GM08714 (cell line): ENCODE data around the gene VEPH1.

Experiments
- H3K4me3 ChIP-seq: fragments of 200-500 bp; sonication (Bioruptor generic); 2 replicates; pipeline ENCODE4 v1.5.1; 2014; ENCODE audit warnings: mild to moderate bottlenecking, low read length, inconsistent platforms
- ZNF274 ChIP-seq: IDR thresholded peaks from 2 replicates; pipeline ENCODE4 v1.6.1; 2012; ENCODE audit warnings: mild to moderate bottlenecking, low read depth, low read length

VEPH1 gene

DNA sequence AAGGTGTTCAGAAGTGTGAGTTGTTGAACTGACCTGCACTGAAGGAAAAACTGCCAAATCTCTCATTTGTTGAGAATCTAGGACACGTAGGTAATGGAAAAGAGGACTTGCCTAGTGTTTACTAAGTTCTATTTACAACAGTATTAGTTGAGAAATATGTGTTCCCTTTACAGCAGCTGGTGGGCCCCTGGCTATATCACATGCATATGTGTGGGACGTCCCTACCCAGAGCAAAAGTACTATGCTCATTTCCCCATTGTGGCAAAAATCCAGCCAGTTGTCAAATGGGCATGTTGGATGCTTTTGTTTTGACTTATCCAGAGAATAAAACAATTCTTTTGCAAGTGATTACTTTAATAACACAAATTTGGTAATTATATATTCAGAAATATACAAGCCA, 179.9 kb downstream of the VEPH1 start:
- TF ChIP-seq ZNF274 = no peak
- no peak overlapping the region for H3K4me3 ChIP-seq

DNA sequence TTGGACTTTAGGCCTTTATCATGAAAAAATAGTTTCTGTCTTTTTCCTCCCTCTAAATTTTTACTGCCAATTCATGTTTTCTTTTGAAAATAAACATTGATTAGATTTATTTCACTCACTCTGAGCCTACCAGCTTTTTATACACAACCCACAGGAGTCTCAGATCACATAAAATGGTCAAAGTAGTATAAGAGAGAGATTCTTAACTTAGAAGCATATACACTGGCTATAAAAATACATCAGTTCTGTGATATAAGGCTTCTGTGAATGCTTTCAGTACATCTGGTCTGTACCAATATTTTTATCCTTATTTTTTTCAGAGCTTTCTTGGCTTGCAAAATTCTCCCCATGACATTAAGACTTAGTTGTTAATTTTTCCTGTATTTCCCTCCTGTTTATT, 183.5 kb downstream of the VEPH1 start:
- no peak for TF ChIP-seq ZNF274
- H3K4me3 ChIP-seq = no peak overlapping the region

DNA sequence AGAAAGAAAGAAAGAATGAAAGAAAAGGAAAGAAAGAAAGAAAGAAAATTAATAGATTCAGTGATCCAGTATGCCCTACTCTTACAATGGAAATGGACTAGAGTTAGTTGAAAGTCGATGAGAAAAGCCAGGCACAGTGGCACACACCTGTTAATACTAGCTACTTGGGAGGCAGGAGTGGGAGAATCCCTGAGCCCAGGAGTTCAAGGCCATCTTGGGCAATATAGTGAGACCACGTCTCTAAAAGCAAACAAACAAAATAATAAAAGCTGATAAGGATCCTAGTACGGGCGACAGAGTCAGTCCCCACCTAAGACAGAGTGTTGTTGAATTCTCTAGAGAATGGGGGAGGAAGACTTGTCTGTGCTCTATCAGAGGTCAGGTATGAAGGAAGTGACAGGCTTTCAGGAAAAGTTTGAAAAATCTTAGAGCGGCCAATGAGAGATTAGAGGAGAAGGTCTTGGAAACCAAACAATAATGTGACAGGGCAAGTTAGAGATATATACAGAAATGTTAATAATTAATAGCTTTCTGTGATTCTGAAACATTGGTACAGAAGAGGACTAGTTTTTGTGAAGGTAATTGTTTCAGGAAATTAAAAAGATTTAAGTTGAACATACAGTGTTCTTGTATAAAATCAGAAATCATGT, 184.5 kb downstream of the VEPH1 start:
- H3K4me3 ChIP-seq = no peak overlapping the region
- TF ChIP-seq ZNF274 = no peak

DNA sequence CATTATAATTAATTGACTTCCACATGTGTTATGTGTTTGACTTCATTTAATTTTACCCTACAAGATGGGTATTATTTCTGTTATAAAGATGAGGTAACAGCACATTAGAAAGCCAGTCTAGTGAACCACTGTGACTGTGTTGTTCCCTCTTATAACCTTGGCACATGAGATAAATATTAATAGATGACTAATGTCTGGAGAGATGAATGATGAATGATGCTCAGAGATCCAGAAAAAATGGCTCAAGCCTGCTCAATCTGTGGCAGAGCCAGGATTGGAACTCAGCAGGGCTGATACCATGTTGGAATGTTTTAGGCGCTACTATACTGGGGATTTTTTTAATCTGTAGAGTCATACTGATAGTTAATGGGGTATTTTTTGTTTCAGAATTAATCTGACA, 185.3 kb downstream of the VEPH1 start:
- H3K4me3 ChIP-seq = no peak overlapping the region
- no peak for TF ChIP-seq ZNF274

DNA sequence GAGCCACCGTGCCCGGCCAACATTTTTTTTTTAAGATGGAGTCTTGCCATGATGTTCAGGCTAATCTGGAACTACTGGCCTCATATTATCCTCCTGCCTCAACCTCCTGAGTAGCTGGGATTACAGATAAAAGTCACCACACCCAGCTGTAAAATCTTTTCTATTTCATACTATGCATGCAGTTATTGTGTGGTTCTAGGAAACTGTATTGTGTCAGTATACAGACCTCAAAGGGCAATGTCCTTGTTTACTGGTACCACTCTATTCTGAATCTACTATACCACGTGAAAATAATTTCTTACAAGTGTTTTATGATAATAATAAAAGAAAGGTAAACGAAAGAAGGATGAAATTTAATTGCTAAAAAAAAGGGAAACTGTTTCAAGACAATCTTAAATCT, 190.0 kb downstream of the VEPH1 start:
- H3K4me3 ChIP-seq = no peak overlapping the region
- TF ChIP-seq ZNF274 = no peak

DNA sequence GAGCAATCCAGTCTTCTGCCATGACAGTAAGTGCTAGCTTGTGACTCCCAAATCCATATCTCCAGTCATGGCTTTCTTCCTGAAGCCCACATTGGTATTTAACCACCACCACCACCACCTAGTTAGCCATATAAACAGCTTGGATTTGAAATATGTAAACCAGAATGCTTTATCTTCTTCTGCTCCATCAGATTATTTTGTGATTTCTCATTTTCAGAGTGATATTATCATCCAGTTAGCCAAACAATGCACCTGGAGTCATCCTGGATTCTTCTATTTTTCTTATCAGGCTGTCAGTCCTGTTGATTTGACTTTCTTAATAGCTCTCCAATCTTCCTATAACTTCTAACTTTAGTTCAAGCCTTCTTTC, 190.9 kb downstream of the VEPH1 start:
- no peak overlapping the region for H3K4me3 ChIP-seq
- TF ChIP-seq ZNF274 = no peak

DNA sequence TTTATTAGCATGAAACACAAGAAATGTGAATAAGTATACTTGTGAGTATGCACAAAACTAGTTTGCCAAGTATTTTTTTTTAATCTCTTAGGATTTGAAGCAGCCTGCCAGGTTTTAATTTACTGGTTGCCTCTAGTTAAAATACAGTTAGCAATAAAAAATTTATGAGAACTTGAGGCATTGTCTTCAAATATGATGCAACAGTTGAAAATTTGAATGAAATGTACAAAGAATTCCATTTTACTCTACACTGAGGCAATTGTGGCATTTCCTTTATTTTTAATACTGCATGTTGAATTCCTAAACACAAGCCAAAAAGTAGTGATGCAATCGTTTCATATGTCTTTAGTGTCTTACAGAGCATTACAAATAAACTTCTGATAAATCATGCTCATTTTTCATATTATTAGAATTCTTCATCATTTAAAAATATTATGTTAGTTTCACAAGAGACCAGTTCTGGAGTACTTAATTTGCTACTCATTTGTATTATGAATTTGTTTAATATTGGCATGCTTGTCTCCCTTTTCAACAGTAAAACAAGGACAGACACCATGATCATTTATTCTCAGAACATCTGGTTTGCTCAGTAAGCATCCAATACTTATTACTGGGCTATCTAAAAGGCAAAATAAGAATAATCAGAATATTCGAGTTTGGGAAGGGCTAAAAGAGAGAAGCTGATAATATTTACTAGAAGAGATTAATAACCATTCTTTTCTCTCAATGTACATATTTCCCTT, 191.4 kb downstream of the VEPH1 start:
- TF ChIP-seq ZNF274 = no peak
- H3K4me3 ChIP-seq = no peak overlapping the region

DNA sequence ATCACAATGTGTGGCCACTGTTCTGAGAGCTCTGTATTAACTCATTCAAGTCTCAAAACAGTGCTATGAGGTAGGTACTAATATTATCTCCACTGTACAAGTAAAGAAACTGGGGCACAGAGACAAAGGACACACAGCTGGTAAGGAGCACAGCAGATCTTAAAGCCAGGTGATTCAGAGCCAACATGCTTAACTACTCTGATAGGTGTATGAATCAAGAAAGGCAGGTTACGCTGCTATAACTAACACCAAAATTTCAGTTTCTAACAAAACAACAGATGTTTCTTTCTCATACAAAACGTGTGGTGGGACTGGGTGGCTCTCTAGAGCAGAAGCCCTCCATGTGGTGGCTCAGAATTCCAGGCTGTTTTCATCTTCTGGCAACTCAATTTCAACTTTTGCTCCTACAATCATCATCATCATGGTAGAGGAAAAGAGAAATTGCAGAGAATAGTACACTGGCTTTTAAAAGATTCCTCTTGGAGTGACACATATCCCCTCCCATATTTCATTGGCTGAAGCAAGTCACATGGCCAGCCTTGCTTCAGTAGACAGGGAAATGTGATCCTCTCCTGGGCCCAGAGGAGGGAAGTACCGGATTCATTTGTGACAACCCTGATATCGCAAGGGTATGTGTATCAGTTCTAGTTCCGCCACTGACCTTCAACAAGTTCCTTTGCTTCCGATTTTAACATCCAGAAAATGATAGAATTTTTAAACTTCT, 192.7 kb downstream of the VEPH1 start:
- TF ChIP-seq ZNF274 = no peak
- no peak overlapping the region for H3K4me3 ChIP-seq

DNA sequence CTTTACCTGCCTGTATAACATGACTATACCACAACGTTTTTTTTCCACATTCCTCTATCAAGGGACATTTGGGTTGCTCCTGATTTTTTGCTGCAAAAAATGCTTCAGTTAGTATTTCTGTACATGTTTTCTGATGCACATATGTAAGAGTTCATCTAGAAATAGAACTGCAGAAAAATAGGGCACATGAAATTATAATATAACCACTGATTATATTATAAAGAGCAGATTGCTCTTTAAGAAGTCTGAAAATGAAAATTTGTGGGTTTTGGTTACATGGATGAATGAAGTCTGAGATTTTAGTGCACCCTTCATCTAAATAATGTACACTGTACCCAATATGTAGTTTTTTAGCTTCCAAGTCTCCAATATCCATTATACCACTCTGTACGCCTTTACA, 196.7 kb downstream of the VEPH1 start:
- TF ChIP-seq ZNF274 = no peak
- H3K4me3 ChIP-seq = no peak overlapping the region

DNA sequence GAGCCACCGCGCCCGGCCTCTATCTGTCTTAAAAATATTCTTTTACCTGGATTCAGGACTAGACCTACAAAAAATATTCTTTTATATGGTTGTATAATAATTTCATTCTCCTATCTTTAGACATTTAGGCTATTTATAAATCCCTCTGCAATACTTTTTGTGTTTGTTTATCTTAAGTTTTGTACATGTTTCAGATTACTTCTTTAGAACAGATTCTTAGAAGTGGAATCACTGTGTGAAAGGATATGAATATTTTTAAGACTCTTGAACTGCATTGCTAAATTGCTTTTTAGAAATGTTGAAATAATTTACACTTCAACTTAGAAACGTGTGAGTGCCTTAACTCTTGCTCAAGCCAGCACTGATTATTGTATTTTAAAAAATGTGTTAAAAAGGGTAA, 197.8 kb downstream of the VEPH1 start:
- H3K4me3 ChIP-seq = no peak overlapping the region

DNA sequence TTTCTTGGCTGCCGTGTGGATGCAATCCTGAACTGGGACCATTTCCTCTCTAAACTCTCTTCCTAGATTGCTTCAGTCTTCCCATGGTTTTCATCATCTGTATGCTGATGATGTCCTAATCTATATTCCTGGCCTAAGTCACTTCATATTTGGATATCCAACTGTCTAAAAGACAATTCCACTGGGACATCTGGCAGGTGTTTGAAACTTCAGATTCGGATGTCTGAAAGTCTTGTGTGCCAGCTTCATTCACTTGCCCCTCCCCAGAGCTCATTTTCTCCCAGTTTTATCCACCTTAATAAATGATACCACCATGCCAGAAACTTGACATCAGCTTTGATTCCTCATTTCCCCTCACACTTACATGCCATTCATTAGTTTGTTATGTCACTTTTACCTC, 201.5 kb downstream of the VEPH1 start:
- H3K4me3 ChIP-seq = no peak overlapping the region
- TF ChIP-seq ZNF274 = no peak

More for the DNA sequence above, 197.8 kb downstream of the VEPH1 start:
- no peak for TF ChIP-seq ZNF274

DNA sequence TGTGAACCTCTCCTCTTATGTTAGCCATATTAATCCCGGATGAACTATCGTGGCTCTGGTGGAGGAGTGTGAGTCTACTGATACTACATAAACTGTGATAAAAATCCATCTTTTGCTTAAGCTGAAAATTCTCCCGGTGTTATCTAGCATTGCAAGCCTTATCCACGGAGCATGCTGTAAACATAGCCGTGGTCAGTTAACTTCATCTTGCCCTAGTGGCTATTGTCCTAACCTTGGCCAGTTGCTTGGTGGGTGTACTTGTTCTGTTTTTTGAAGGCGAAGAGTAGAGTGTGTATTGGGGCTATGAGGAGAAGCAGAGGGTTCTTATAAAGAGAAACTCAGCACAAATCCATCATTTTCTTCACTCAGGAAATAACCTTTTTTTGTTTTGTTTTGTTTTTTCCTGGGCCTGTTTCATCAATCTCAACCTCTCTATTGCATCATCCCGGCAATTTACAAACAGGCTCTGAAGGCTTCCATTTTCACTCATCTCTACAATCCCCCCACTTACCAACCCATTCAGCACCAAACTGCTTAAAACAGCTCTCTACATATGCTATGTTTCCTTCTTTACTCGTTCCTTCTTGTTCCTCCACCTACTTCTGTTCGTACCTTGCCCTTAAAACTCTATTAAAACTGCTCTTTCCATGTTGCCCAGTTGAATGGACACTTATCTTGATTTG, 202.1 kb downstream of the VEPH1 start:
- no peak overlapping the region for H3K4me3 ChIP-seq
- no peak for TF ChIP-seq ZNF274

DNA sequence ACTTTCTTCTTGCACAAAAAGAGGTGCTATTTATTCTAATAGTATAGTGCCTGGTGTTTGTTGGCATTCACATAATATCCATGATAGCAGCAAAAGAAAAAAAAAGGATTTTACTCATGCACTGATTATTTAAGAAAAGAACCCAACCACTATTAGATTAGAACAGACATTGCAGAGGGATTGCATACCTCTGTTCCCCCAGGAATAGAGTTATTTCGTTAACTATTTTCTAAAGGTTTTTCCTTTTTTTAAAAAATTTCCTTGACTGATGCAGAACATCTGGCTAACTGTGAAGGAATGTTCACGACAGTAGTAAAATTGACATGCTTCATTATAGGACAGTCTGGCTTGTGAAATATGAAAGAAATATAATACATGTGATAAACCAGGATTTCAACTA, 203.1 kb downstream of the VEPH1 start:
- no peak overlapping the region for H3K4me3 ChIP-seq
- TF ChIP-seq ZNF274 = no peak

DNA sequence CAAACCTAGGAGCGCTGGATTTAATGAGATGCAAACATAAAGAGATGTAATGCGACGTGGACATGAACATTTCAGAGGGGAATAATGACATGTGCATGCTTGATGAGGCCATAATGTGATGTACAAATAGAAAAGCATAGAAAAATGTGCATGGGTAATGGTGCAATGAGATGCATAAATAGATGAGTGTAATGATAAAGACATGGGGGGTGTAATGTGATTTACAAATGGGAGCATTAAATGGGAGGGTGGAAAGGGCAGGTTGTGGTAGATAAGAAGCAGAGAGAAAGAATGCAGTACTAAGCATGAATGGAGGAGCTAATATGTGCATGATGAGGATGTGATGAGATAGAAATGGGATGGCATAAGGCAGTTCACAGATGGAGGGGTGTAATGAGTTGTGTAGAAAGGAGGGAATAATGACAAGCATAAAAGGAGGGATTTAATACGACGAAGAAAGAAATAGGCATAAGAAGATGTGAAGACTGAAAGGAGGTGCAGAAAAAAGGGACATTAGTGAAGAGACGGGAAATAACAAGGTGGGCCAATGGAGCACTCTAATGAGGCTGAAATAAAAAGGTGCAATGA, 205.8 kb downstream of the VEPH1 start:
- no peak for TF ChIP-seq ZNF274
- H3K4me3 ChIP-seq = no peak overlapping the region
